GM12874 (cell line): ENCODE data around the gene UNC13C.

Source experiments
- TF ChIP-seq, protein P1 (sequence below): IDR thresholded peaks from 2 replicates; pipeline ENCODE4 v1.5.1; 2011; ENCODE audit warnings: low read depth, mild to moderate bottlenecking, control low read depth, low read length, moderate library complexity; ENCODE audit not compliant: insufficient read depth

The UNC13C gene

DNA sequence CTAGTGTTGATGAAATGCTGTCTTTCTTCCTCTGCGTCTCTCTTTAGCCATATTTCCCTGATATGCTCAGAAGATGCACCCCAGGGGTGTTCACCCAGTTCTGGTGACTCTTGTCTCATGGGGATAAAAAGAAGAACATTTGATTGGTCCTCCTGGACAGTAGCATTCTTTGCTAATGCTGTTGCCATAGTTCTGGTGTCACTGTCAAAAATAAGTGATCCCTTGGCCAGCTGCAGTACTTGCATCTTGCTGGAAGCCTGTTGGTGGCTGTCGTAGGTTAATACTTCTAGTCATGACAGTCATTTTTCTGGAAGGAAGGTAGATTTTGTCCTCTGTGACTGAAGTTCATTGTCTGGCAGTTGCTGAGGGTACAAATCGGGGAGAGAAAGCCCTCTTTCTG is 124.5 kb downstream of the UNC13C start:
- TF ChIP-seq, protein P1, sequence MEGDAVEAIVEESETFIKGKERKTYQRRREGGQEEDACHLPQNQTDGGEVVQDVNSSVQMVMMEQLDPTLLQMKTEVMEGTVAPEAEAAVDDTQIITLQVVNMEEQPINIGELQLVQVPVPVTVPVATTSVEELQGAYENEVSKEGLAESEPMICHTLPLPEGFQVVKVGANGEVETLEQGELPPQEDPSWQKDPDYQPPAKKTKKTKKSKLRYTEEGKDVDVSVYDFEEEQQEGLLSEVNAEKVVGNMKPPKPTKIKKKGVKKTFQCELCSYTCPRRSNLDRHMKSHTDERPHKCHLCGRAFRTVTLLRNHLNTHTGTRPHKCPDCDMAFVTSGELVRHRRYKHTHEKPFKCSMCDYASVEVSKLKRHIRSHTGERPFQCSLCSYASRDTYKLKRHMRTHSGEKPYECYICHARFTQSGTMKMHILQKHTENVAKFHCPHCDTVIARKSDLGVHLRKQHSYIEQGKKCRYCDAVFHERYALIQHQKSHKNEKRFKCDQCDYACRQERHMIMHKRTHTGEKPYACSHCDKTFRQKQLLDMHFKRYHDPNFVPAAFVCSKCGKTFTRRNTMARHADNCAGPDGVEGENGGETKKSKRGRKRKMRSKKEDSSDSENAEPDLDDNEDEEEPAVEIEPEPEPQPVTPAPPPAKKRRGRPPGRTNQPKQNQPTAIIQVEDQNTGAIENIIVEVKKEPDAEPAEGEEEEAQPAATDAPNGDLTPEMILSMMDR: no peak

- TF ChIP-seq, protein P1: no peak
Observed at GRCh38 chr15:54109014-54109413, 130.8 kb downstream of the UNC13C start.

DNA sequence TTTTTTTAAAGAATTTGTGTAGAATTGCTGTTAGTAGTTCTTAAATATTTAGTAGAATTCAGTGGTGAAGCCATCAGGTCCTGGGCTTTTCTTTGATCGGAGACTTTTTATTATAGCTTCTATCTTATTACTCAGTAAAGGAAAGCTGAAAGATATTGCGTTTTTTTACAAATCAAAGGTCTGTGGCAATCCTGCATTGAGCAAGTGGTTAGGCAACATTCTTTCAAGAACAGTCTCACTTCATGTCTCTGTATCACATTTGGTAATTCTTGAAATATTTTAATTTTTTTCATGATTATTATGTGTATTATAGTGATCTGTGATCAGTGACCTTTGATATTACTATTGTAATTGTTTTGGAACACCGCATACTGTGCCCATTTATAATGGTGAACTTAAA is 140.8 kb downstream of the UNC13C start:
- TF ChIP-seq, protein P1: no peak

DNA sequence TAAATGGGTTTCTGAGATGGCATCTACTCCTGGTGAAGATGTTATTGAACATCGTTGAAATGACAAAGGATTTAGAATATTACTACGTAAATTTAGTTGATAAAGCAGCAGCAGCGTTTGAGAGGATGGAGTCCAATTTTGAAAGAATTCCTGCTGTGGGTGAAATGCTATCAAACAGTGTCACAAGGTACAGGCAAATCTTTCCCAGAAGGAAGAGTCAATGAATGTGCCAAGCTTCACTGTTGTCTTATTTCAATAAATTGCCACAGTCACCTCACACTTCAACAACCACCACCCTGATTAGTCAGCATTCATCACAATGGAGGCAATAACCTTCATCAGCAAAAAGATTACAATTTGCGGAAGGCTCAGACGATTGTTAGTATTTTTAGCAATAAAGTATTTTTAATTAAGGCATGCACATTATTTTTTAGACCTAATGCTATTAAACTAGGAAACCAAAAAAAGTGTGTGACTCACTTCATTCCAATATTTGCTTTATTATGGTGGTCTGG is 142.8 kb downstream of the UNC13C start:
- TF ChIP-seq, protein P1: no peak

- TF ChIP-seq, protein P1: no peak
Observed at GRCh38 chr15:54127574-54127973, 149.3 kb downstream of the UNC13C start.

- TF ChIP-seq, protein P1: no peak
Observed at GRCh38 chr15:54131410-54131809, 153.2 kb downstream of the UNC13C start.

GRCh38 chr15:54149115-54149531 is 170.9 kb downstream of the UNC13C start:
- TF ChIP-seq, protein P1: no peak
